Right kidney (tissue), 9 donors: ENCODE results near the gene GLB1L.
"Not testable (repeated sequence)": the region's sequence is repeated elsewhere in the genome, so short reads cannot be mapped to it uniquely, and the experiment has no call there.

Source experiments
- DNase-seq: peaks from one replicate; pipeline ENCODE4 v3.0.0-alpha.2; 2016
- long read RNA-seq, 8 donors: transcript quantifications; one replicate each; lab custom pipeline, GENCODE V29; 2026

GLB1L gene
- long read RNA-seq, donor 1, partial matches to known transcripts: 0 of 1 reads
- long read RNA-seq, donor 1, other reads (novel, unspliced or antisense): 0 of 1 reads
- long read RNA-seq, donor 2, partial matches to known transcripts: 0 of 2 reads
- long read RNA-seq, donor 2, other reads (novel, unspliced or antisense): 0 of 2 reads
- long read RNA-seq, donor 3: 0 reads
- long read RNA-seq, donor 4, partial matches to known transcripts: 0 of 1 reads
- long read RNA-seq, donor 4, other reads (novel, unspliced or antisense): 0 of 1 reads
- long read RNA-seq, donor 5: 0 reads
- long read RNA-seq, donor 6, partial matches to known transcripts: 0 of 1 reads
- long read RNA-seq, donor 6, other reads (novel, unspliced or antisense): 0 of 1 reads
- long read RNA-seq, donor 7: 0 reads
- long read RNA-seq, donor 8: 0 reads

DNA sequence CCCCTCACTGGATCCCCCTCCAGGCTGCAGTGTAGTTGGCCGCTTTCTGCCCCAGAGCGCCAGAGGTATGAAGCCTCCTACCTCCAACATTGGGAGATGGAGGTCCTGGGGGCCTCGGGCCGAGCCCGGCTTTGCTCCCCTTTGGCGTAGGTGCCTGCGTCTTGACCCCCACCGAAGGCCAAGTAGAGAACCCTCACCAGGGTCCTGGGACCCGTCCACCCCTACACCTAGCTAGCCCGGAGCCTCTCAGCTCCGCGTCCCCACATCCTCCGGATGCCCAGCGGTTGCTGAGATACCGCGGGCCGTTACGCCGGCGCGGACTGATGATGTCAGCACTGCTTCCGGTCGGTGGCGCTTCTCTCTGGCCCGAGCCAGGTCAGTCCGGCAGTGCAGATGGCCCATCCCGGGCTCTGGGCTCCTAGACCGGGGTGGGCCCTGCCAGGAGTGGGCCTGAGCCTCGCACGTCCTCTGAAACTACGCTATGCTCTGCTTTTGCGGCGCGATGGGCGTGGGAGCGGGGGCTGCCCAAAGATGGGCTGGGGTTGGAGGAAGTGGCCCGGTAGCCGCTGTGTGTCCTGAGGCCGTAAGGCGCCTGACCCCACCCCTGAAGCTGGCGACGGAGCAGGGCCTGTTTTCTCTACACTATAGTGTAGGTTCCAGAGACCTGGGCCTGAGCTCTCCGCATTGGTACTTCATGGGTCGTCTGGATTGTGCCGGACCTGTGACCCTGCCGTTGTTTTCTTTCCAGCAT lies at the start of gene GLB1L, which contains the start of gene STK16:
Gene GLB1L, minus strand, starts transcription at position 297 of the 751 bp plus-strand sequence. CDS start 1,871 bp downstream, outside the sequence.
Gene STK16, plus strand, starts transcription at position 332 of the 751 bp plus-strand sequence. CDS start 521 bp downstream, outside the sequence.
- DNase-seq: peak; percentile 94

GRCh38 chr2:219294356-219295351 lies 49.4 kb upstream of the GLB1L start:
- peak; percentile 98 for DNase-seq

- no peak for DNase-seq
Observed at GRCh38 chr2:219293736-219294231, 48.5 kb upstream of the GLB1L start.

DNA sequence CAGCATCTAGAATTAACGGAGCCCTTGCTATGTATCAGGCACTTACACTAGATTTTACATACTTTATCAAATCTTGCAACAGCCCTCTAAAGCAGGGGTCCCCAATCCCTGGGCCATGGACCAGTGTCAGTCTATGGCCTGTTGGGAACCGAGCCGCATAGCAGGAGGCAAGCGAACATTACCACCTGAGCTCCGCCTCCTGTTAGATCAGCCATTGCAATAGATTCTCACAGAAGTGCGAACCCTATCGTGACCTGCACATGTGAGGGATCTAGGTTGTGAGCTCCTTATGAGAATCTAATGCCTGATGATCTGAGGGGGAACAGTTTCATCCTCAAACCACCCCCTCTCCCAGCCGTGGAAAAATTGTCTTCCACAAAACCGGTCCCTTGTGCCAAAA lies 47.4 kb upstream of the GLB1L start:
- no peak for DNase-seq

DNA sequence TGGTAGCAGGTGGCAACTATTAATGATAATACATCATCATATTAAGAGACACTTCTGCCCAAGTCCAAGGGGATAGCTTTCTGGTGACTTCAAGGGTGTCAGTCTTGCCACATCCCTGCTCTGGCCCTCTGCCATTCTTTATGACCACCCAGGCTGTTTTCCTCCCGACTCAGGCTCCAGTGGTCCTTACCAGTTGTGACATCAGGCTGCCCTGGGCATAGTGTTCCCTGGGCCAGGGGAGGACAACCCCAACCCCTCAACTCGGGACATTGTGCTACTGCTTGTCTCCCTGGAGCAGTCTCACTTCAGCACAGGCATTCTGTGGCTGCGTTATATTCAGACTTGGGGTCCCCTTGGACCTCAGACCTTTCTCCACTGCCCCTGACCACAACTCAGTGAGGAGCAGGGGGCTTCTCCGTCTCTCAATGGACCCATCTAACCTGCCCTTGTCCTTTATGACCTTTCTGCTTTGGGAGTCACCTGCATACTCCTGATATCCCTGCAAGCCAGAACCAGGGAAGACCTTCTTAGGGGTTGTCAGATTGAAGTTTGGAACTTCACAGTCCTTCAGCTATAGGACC lies 46.8 kb upstream of the GLB1L start:
- no peak for DNase-seq

DNA sequence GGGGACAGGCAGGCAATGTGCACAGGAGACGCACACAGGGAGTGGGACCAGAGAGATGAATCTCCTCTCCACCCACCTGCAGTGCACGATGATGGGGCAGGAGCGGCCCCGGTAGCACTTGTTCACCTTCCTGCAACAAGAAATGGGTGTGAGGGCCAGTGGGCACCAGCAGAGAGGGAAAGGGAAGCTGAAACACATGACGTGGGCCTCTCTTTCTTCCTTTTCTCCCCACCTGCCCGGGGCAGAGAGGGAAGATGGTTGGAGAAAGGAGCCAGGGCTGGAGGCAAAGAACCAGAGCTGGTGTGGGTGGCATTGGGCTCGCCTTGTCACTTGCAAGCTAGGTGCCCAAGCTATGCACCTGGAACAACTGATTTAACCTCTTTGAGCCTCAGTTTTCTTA lies 46.1 kb upstream of the GLB1L start:
- no peak for DNase-seq

- no peak for DNase-seq
Observed at GRCh38 chr2:219290381-219291171, 45.3 kb upstream of the GLB1L start.

- peak; percentile 28 for DNase-seq
Observed at GRCh38 chr2:219289537-219290361, 44.5 kb upstream of the GLB1L start.

DNA sequence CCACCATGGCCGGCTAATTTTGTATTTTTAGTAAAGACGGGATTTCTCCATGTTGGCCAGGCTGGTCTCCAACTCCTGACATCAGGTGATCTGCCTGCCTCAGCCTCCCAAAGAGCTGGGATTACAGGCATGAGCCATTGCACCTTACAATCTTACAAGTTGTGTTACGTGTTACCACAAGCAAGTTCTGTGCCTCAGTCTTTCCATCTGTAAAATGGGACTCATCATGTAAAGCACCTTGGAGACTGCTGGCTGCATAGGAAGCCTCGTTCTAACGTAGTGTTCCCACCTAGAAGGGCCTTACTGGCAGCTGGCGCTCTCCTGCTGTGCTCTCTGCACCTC lies 43.9 kb upstream of the GLB1L start:
- DNase-seq: no peak

- no peak for DNase-seq
Observed at GRCh38 chr2:219287580-219288265, 42.5 kb upstream of the GLB1L start.

- DNase-seq: not testable (repeated sequence)
Observed at GRCh38 chr2:219287116-219287440, 41.8 kb upstream of the GLB1L start.

DNA sequence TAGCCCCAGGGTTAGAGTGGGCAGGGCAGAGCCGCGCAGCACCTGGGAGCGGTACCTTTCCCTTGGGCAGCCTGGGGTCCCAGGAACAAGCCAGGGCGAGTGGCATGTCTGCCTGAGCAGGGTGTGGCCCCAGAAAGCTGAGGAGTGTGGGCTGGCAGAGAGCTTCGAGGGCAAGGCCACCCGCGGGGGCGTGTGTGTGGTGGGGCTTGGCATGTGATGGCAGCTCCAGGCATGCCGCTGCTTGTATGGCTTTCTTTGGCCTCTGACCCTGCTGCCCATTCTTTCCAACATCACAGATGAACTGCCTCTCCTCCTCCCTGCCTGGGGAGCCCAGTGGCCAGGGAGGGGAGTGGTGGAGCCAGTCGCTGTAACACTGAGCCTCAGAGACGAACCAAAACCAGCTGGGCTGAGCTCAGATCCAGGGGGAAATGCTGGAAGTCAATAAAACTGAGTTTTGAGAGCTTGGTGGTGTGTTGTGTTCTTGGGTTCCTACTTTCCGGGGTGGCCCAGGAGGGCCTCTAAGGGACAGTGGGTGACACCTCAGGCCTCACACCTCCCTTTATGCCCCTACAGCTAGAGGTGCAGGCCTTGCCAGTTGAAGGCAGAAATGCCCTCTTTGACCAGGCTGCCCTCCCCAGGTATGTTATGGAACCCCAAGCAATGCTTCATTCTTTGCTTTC lies 41.3 kb upstream of the GLB1L start:
- peak; percentile 22 for DNase-seq

GRCh38 chr2:219285894-219286425 lies 40.7 kb upstream of the GLB1L start:
- no peak for DNase-seq

DNA sequence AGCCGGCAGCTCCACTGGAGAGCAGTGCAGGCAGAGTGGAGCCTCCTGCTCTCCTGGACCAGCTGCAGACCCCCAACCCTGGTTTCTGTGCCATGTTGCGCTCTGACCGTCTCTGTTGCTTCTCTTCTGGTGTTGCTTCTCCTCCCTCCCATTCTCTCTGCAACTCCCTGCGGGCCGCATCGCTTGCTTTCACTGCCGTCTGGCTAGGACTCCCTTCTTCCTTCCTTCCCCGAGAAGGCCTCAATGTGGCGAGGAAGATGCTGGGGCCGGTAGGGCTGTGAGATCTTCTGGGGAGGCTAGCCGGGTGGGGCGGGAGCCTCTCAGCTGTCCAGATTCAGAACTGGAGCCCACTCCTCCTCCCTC lies 40.1 kb upstream of the GLB1L start:
- DNase-seq: no peak

GRCh38 chr2:219284501-219285372 lies 39.5 kb upstream of the GLB1L start:
- no peak for DNase-seq

DNA sequence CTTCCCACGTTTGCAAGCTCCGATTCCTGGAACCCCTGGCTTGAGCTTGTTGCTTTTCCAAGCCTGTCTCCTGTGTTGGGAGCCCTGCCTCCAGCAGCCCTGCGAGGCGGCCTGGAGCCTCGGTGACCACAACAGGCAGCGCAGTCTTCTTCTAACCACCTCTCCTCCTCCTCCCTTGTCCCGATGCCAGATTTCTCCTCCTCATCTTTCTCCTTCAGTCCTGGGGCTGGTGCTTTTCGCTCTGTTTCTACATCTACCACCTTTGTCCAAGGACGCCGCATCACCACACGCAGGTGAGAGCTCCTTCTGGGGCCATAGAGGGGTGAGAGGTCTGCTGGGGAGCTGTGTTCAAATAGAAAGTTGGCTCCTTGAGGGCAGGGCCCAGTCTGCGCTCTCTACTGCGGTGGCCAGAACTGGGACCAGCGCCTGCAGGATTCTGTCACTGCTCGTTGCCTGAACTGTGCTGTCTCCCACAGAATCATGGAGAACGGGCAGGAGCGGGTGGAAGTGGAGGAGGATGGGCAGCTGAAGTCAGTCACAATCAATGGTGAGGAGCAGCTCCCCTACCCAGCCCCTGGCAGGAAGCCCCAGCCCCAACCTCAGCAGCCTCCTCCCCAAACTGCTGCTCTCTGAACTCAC lies 37.8 kb upstream of the GLB1L start:
- DNase-seq: no peak

GRCh38 chr2:219282375-219282774 lies 37.1 kb upstream of the GLB1L start:
- no peak for DNase-seq
